CD14-positive monocyte (primary cell): ENCODE measurements around the gene ITPRIP. TPM values are rescaled to one million over a fixed set of nuclear protein-coding genes. Genes with fewer than 3 reads are reported as not detected.
A peak's percentile ranks its signal among the peaks of the same experiment; 100 is the strongest.

Experiments
- DNase-seq, 3 donors: peaks; one replicate each; pipeline ENCODE4 v3.0.0-alpha.2; 2011 to 2022
- H2AFZ ChIP-seq: 2 replicates; pipeline ENCODE4 v1.6.0; 2012; ENCODE audit warnings: mild to moderate bottlenecking, low read depth, low read length, inconsistent platforms; ENCODE audit not compliant: insufficient read depth, poor library complexity, severe bottlenecking
- H3K27ac ChIP-seq, 2 donors: 1 replicate in 1 of 2; 2 replicates in 1 of 2; pipeline ENCODE4 v1.5.1; 2012 to 2013; ENCODE audit warnings: low read length in 2 of 2, control low read depth in 1 of 2, inconsistent platforms in 1 of 2, low read depth in 1 of 2, mild to moderate bottlenecking in 1 of 2
- H3K27me3 ChIP-seq, 2 donors: one replicate each; pipeline versions ENCODE4 v1.6.0 to v1.6.1; 2011 to 2013; ENCODE audit warnings: low read length in 2 of 2; ENCODE audit not compliant: control insufficient read depth in 2 of 2, insufficient read depth in 2 of 2
- H3K36me3 ChIP-seq, 2 donors: replicated peaks in 1 of 2; 1 replicate in 1 of 2; 2 replicates in 1 of 2; pipeline versions ENCODE4 v1.5.1 to v1.6.1; 2012 to 2013; ENCODE audit warnings: low read length in 2 of 2, control low read depth in 1 of 2, inconsistent platforms in 1 of 2, mild to moderate bottlenecking in 1 of 2; ENCODE audit not compliant: insufficient read depth in 2 of 2, control insufficient read depth in 1 of 2
- H3K4me1 ChIP-seq, 2 donors: 1 replicate in 1 of 2; 2 replicates in 1 of 2; pipeline versions ENCODE4 v1.5.1 to v1.6.1; 2012 to 2013; ENCODE audit warnings: low read length in 2 of 2, control low read depth in 1 of 2, inconsistent platforms in 1 of 2, mild to moderate bottlenecking in 1 of 2, moderate library complexity in 1 of 2; ENCODE audit not compliant: insufficient read depth in 2 of 2, control insufficient read depth in 1 of 2
- H3K4me2 ChIP-seq: replicated peaks from 2 replicates; pipeline ENCODE3; 2012; ENCODE audit warnings: low read length, moderate library complexity, mild to moderate bottlenecking; ENCODE audit not compliant: poor library complexity, severe bottlenecking; ENCODE audit errors: extremely low read depth
- H3K4me3 ChIP-seq, 3 experiments: fragments of 200-600 bp in 1 of 3; sonication (generic) in 1 of 3; replicated peaks in 1 of 3; 1 replicate in 2 of 3; 2 replicates in 1 of 3; pipeline ENCODE4 v1.5.1; 2011 to 2013; ENCODE audit warnings: low read length in 3 of 3, mild to moderate bottlenecking in 3 of 3, control low read depth in 2 of 3, low read depth in 2 of 3, inconsistent platforms in 1 of 3, moderate library complexity in 1 of 3
- H3K79me2 ChIP-seq: 2 replicates; pipeline ENCODE4 v1.6.0; 2012; ENCODE audit warnings: mild to moderate bottlenecking, control low read depth, inconsistent platforms, low read length, moderate library complexity; ENCODE audit not compliant: insufficient read depth
- H3K9ac ChIP-seq: 2 replicates; pipeline ENCODE4 v1.6.0; 2017; ENCODE audit warnings: low read length, mild to moderate bottlenecking; ENCODE audit not compliant: insufficient read depth, poor library complexity, severe bottlenecking
- H3K9me3 ChIP-seq, 2 donors: replicated peaks in 1 of 2; 1 replicate in 1 of 2; 2 replicates in 1 of 2; pipeline versions ENCODE4 v1.5.1 to v1.6.1; 2012 to 2013; ENCODE audit warnings: low read length in 2 of 2, control low read depth in 1 of 2; ENCODE audit not compliant: control insufficient read depth in 1 of 2, insufficient read depth in 1 of 2
- H4K20me1 ChIP-seq: 2 replicates; pipeline ENCODE4 v1.6.0; 2012; ENCODE audit warnings: mild to moderate bottlenecking, low read length, control low read depth, moderate library complexity; ENCODE audit not compliant: insufficient read depth
- H3K27ac Mint-ChIP-seq, 7 donors: one replicate each; pipeline ENCODE4 v1.8.0; 2020; ENCODE audit warnings: mild to moderate bottlenecking in 7 of 7, mixed read lengths in 7 of 7, moderate library complexity in 6 of 7, inconsistent platforms in 2 of 7
- H3K27me3 Mint-ChIP-seq, 3 donors: one replicate each; pipeline ENCODE4 v1.8.0; 2021 to 2022; ENCODE audit warnings: low read depth in 3 of 3, mild to moderate bottlenecking in 3 of 3, mixed read lengths in 3 of 3, moderate library complexity in 3 of 3, inconsistent platforms in 1 of 3
- H3K36me3 Mint-ChIP-seq, 2 donors: one replicate each; pipeline ENCODE4 v1.8.0; 2020; ENCODE audit warnings: mixed read lengths in 2 of 2, inconsistent platforms in 1 of 2, mild to moderate bottlenecking in 1 of 2
- H3K4me1 Mint-ChIP-seq: one replicate; pipeline ENCODE4 v1.8.0; 2020; ENCODE audit warnings: mild to moderate bottlenecking, mixed read lengths
- H3K4me3 Mint-ChIP-seq, 2 donors: one replicate each; pipeline ENCODE4 v1.8.0; 2020; ENCODE audit warnings: mild to moderate bottlenecking in 2 of 2, mixed read lengths in 2 of 2, moderate library complexity in 1 of 2
- H3K9me3 Mint-ChIP-seq, 7 donors: one replicate each; pipeline ENCODE4 v1.8.0; 2020 to 2022; ENCODE audit warnings: mixed read lengths in 7 of 7, mild to moderate bottlenecking in 6 of 7, moderate library complexity in 6 of 7, inconsistent platforms in 2 of 7
- WGBS: methylation state at CpG from one replicate; pipeline ENCODE4 v1.1.5; 2013; ENCODE audit warnings: missing lambda C conversion rate; ENCODE audit not compliant: insufficient coverage; 5-methylcytosine and 5-hydroxymethylcytosine counted together
- intact Hi-C, 2 donors: fragments of 100-400 bp; cut with micrococcal nuclease; formaldehyde crosslinking; loops; one replicate each; pipeline versions ENCODE4 v1.15.0 to v1.15.1; 2023
- polyA plus RNA-seq, 3 donors: library from polyadenylated mRNA; depleted of rRNA in 1 of 3; unstranded in 2 of 3; stranded (reverse) in 1 of 3; fragments of 300-500 nt in 2 of 3; fragments of >200 nt in 1 of 3; fragmentation: Illumina TruSeq in 2 of 3; gene quantifications; 1 replicate in 2 of 3; 2 replicates in 1 of 3; pipeline ENCODE4 v1.2.3, GENCODE V29; 2012 to 2021
- TF ChIP-seq, protein P1 (sequence below): fragments of 200-600 bp; IDR thresholded peaks from one replicate; pipeline ENCODE4 v1.8.0; 2022; ENCODE audit warnings: antibody characterized with exemption, mild to moderate bottlenecking

ITPRIP gene
- polyA plus RNA-seq, 3 donors, result 27.5 to 76.6 (median 35.7) TPM

DNA sequence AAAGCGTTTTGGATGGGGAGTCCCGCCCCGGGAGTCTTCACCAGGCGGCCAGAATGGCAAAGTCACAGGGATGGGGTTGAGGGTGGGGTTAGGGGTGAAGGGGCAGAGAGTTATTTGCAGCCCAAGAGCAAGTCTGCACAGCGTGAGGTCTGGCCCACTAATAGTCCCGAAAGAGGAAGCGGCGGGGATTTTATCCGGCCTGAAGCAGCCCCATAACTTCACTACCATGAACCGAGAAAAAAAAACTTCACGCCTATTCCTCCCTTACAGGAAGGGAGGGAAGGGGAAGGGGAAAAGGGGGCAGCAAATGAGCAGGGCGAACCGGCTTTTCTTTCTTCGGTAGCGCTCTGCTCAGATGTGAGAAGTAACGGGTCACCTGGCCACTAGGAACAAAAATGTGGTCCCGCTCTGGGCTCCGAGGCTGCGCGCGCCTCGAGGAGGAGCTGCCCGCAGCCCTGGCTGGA lies 712 bp downstream of the ITPRIP start:
- H3K9me3 ChIP-seq, result no peaks in the 10 kb centered on the region
- H3K79me2 ChIP-seq, result peaks cover 73% of the 10 kb centered on the region
- H3K4me1 ChIP-seq, result peaks cover 55 to 64% of the 10 kb centered on the region in 2 donors
- intact Hi-C loops, result loop anchor here in 1 of 2 donors (1.0 kb wide), 1 partner anchor 8 kb away; no protein-coding TSS in a partner anchor
- DNase-seq, result peak; percentile 72 to 83 (median 75)
- H4K20me1 ChIP-seq, result peaks cover 57% of the 10 kb centered on the region
- peak overlapping the region; percentile 77 for H2AFZ ChIP-seq
- H3K27me3 Mint-ChIP-seq, result peaks cover 2 to 9% (median 4%) of the 10 kb centered on the region in 3 donors
- H3K9me3 Mint-ChIP-seq, result peaks cover 0 to 1% (median 0%) of the 10 kb centered on the region in 7 donors
- H3K27ac Mint-ChIP-seq, result peak overlapping the region; percentile 96 to 100 (median 99)
- H3K27ac ChIP-seq, result peak overlapping the region; percentile 97 to 98
- H3K4me2 ChIP-seq, result peak overlapping the region; percentile 89
- H3K9ac ChIP-seq, result peak overlapping the region; percentile 93
- H3K36me3 Mint-ChIP-seq, result peaks cover 27 to 35% of the 10 kb centered on the region in 2 donors
- peak overlapping the region; percentile 86 to 98 (median 94) for H3K4me3 ChIP-seq
- peak overlapping the region; percentile 92 to 99 for H3K4me3 Mint-ChIP-seq
- H3K36me3 ChIP-seq, result peaks cover 15 to 25% of the 10 kb centered on the region in 2 donors
- no peaks in the 10 kb centered on the region for H3K27me3 ChIP-seq
- TF ChIP-seq, protein P1, sequence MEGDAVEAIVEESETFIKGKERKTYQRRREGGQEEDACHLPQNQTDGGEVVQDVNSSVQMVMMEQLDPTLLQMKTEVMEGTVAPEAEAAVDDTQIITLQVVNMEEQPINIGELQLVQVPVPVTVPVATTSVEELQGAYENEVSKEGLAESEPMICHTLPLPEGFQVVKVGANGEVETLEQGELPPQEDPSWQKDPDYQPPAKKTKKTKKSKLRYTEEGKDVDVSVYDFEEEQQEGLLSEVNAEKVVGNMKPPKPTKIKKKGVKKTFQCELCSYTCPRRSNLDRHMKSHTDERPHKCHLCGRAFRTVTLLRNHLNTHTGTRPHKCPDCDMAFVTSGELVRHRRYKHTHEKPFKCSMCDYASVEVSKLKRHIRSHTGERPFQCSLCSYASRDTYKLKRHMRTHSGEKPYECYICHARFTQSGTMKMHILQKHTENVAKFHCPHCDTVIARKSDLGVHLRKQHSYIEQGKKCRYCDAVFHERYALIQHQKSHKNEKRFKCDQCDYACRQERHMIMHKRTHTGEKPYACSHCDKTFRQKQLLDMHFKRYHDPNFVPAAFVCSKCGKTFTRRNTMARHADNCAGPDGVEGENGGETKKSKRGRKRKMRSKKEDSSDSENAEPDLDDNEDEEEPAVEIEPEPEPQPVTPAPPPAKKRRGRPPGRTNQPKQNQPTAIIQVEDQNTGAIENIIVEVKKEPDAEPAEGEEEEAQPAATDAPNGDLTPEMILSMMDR, result no peak
- WGBS, result 0% methylated on average over 11 of the region's 23 CpGs
- H3K4me1 Mint-ChIP-seq, result peaks cover 62% of the 10 kb centered on the region

DNA sequence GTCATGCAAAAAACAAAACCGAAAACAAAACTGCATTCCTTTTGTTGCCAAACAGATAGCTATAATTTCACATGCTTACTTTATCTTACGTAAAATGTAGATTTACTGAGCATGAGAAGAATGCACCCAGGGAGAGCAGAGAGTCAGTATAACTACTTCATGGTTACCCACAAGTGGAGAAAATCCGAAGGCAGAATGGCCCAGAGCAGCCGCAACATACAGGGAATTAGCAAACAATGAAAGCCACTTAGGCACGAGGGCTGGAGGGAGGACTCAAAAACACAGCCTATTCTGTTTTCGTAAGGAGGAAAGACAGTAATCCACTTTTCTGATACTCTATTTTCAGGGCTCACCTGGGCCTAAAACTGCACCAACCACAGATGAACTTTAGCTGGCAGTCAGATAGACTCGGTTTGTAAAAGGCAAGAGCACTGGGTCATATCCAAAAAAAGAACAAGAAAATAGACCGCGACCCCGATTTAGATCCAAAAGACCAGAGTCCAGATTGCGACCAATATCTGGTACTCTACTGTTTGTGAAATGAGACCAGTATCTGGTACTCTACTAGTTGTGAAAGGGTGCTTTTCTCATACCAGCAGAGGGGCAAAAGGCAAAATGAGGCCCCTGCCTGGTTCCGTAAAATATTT lies 1.3 kb downstream of the ITPRIP start:
- H3K4me1 Mint-ChIP-seq, result peaks cover 63% of the 10 kb centered on the region

More for the DNA sequence above, 1.3 kb downstream of the ITPRIP start:
- intact Hi-C loops, result loop anchor here in 1 of 2 donors (1.0 kb wide), 1 partner anchor 8 kb away; no protein-coding TSS in a partner anchor
- Histone ChIP-seq H3K27me3 (no peaks in the 10 kb centered on the region), H3K4me1 (peaks cover 59 to 68% of the 10 kb centered on the region in 2 donors), H3K4me2 (peak overlapping the region; percentile 89), H3K79me2 (peaks cover 79% of the 10 kb centered on the region), H3K36me3 (peaks cover 16 to 31% of the 10 kb centered on the region in 2 donors), H3K27ac (peak overlapping the region; percentile 97 to 98), H3K9me3 (no peaks in the 10 kb centered on the region), H2AFZ (no peak overlapping the region), H4K20me1 (peaks cover 63% of the 10 kb centered on the region), H3K9ac (peak overlapping the region; percentile 93), H3K4me3 (peak overlapping the region; percentile 86 to 98 (median 94))
- TF ChIP-seq, protein P1, result no peak
- DNase-seq, result peak in 2 of 3 donors; percentile 19 to 42
- Mint-ChIP-seq H3K27ac (peak overlapping the region; percentile 96 to 100 (median 99)), H3K36me3 (peaks cover 28 to 38% of the 10 kb centered on the region in 2 donors), H3K27me3 (peaks cover 2 to 9% (median 4%) of the 10 kb centered on the region in 3 donors), H3K4me3 (peak overlapping the region; percentile 92 to 99), H3K9me3 (peaks cover 0 to 1% (median 0%) of the 10 kb centered on the region in 7 donors)
- WGBS, result no CpG with 5 or more reads among the region's 12 CpGs
